Dendritic cell treated with granulocyte-macrophage colony-stimulating factor and Interleukin-4, amounts not matched to agents 40 ng/mL and 50 ng/mL, for 4 days (primary cell): Measurements from ENCODE around the gene FSHB.
"Not testable (repeated sequence)": the region's sequence is repeated elsewhere in the genome, so short reads cannot be mapped to it uniquely, and the experiment has no call there.

Source experiments
- H3K27ac Mint-ChIP-seq: one replicate; pipeline ENCODE4 v1.8.0; 2022; ENCODE audit warnings: mild to moderate bottlenecking, mixed read lengths
- H3K27me3 Mint-ChIP-seq: one replicate; pipeline ENCODE4 v1.8.0; 2022; ENCODE audit warnings: mild to moderate bottlenecking, mixed read lengths
- H3K36me3 Mint-ChIP-seq: one replicate; pipeline ENCODE4 v1.8.0; 2022; ENCODE audit warnings: low read depth, mixed read lengths
- H3K4me1 Mint-ChIP-seq: one replicate; pipeline ENCODE4 v1.8.0; 2022; ENCODE audit warnings: low read depth, mixed read lengths
- H3K4me3 Mint-ChIP-seq: one replicate; pipeline ENCODE4 v1.8.0; 2022; ENCODE audit warnings: mild to moderate bottlenecking, moderate library complexity, mixed read lengths
- H3K9me3 Mint-ChIP-seq: one replicate; pipeline ENCODE4 v1.8.0; 2022; ENCODE audit warnings: mixed read lengths
- intact Hi-C: fragments of 100-400 bp; cut with micrococcal nuclease; formaldehyde crosslinking; loops from one replicate; pipeline ENCODE4 v1.15.0; 2022

Gene FSHB

GRCh38 chr11:30230714-30231113 is at the start of gene FSHB:
Gene FSHB (plus strand): TSS chr11:30231014. CDS start chr11:30231903, 889 bp downstream.
- peaks cover 28% of the 10 kb centered on the region for H3K9me3 Mint-ChIP-seq
- intact Hi-C loops = no loop called here
- no peak within 1 kb of the TSS for H3K4me3 Mint-ChIP-seq
- H3K4me1 Mint-ChIP-seq = no peaks in the 10 kb centered on the region
- H3K36me3 Mint-ChIP-seq = no peaks in the 10 kb centered on the region
- H3K27me3 Mint-ChIP-seq = no peaks in the 10 kb centered on the region
- no peak within 1 kb of the TSS for H3K27ac Mint-ChIP-seq

DNA sequence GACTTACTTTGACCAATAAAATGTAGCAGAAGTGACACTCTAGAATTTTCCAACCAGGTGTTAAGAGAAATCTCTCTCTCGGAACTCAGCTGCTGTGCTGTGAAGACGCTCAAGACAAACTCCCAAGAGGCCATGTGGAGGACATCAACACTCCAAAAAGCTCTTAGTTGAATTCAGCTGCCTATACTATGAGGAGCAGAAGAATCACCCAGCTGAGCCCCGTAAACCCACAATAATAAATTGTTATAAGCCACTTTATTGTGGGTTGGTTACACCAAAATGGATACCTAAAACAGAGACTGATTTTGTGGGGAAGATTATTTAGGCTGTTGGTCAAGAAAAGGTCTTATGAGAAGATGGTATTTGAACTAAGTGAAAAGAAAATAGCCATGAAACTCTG is 44.1 kb upstream of the FSHB start:
- H3K36me3 Mint-ChIP-seq = no peaks in the 10 kb centered on the region
- H3K4me1 Mint-ChIP-seq = no peaks in the 10 kb centered on the region
- no peaks in the 10 kb centered on the region for H3K9me3 Mint-ChIP-seq
- no peak overlapping the region for H3K4me3 Mint-ChIP-seq
- H3K27me3 Mint-ChIP-seq = no peaks in the 10 kb centered on the region
- intact Hi-C loops = no loop called here
- no peak overlapping the region for H3K27ac Mint-ChIP-seq

DNA sequence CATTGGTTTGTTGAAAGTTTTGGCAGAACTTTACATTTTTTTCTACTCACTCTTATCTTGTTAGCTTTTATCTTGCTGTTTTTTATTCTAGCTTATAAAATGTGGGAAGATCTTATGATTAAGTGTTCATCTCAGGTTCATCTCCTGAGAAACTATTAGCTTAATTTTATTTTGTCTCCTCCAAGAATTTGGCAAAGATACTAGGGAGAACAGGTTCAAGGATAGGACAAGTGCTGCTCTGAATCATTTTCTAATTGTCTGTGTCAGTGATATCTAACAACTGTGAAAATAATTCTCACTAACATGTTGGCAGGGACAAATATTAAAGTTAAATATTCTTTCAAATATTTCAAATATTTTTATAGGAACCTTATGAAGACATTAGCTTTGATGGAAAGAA is 38.2 kb upstream of the FSHB start:
- Mint-ChIP-seq H3K4me3 (no peak overlapping the region), H3K4me1 (no peaks in the 10 kb centered on the region), H3K9me3 (no peaks in the 10 kb centered on the region), H3K27me3 (no peaks in the 10 kb centered on the region), H3K27ac (no peak overlapping the region), H3K36me3 (no peaks in the 10 kb centered on the region)
- intact Hi-C loops = loop anchor here (10.0 kb wide), 1 partner anchor 722 kb away; no protein-coding TSS in a partner anchor

- Mint-ChIP-seq H3K9me3 (no peaks in the 10 kb centered on the region), H3K27ac (no peak overlapping the region), H3K4me1 (no peaks in the 10 kb centered on the region), H3K27me3 (no peaks in the 10 kb centered on the region), H3K36me3 (no peaks in the 10 kb centered on the region), H3K4me3 (no peak overlapping the region)
- intact Hi-C loops = loop anchor here (10.0 kb wide), 1 partner anchor 718 kb away; no protein-coding TSS in a partner anchor
Observed at GRCh38 chr11:30196400-30197206, 34.2 kb upstream of the FSHB start.

- H3K9me3 Mint-ChIP-seq = no peaks in the 10 kb centered on the region
- intact Hi-C loops = loop anchor here (10.0 kb wide), 1 partner anchor 717 kb away; no protein-coding TSS in a partner anchor
- H3K27me3 Mint-ChIP-seq = no peaks in the 10 kb centered on the region
- H3K4me1 Mint-ChIP-seq = no peaks in the 10 kb centered on the region
- no peak overlapping the region for H3K4me3 Mint-ChIP-seq
- H3K36me3 Mint-ChIP-seq = no peaks in the 10 kb centered on the region
- no peak overlapping the region for H3K27ac Mint-ChIP-seq
Observed at GRCh38 chr11:30197869-30198268, 32.9 kb upstream of the FSHB start.

DNA sequence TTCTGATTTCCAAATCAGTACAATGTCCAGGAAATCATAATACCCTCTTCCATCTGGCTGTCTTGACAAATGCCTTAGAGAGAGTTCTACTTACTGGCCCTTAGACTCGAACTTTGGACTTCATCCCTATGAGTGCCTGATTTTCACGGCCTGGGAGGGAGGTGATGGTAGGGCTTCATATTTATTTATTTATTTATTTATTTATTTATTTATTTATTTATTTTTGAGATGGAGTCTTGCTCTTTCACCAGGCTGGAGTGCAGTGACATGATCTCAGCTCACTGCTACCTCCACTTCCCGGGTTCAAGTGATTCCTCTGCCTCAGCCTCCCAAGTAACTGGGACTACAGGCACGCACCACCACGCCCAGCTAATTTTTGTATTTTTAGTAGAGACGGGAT is 27.8 kb upstream of the FSHB start:
- H3K27ac Mint-ChIP-seq, intact Hi-C loops, H3K4me3 Mint-ChIP-seq, H3K36me3 Mint-ChIP-seq, H3K27me3 Mint-ChIP-seq, H3K9me3 Mint-ChIP-seq, H3K4me1 Mint-ChIP-seq: not testable (repeated sequence)

DNA sequence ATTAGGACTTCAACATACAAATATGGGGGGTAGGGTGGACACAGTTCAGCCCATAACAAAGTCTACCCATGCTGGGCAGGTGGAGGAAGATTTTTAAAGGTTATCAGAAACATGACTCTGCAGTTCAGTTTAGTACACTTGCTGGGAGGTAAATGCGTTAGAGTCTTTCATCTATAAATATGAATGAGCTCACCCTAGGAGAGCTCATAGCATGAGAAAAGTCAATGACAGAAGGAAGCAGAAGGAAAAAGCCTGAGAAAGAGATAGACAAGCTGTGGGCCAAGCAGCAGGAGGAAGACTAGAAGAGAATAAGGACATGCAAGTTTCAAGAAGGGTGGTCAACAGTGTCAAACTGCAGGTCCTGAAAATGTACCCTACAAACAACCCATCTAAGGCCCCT is 27.0 kb upstream of the FSHB start:
- H3K36me3 Mint-ChIP-seq = no peaks in the 10 kb centered on the region
- intact Hi-C loops = no loop called here
- no peaks in the 10 kb centered on the region for H3K4me1 Mint-ChIP-seq
- no peaks in the 10 kb centered on the region for H3K9me3 Mint-ChIP-seq
- no peak overlapping the region for H3K27ac Mint-ChIP-seq
- no peaks in the 10 kb centered on the region for H3K27me3 Mint-ChIP-seq
- H3K4me3 Mint-ChIP-seq = no peak overlapping the region

DNA sequence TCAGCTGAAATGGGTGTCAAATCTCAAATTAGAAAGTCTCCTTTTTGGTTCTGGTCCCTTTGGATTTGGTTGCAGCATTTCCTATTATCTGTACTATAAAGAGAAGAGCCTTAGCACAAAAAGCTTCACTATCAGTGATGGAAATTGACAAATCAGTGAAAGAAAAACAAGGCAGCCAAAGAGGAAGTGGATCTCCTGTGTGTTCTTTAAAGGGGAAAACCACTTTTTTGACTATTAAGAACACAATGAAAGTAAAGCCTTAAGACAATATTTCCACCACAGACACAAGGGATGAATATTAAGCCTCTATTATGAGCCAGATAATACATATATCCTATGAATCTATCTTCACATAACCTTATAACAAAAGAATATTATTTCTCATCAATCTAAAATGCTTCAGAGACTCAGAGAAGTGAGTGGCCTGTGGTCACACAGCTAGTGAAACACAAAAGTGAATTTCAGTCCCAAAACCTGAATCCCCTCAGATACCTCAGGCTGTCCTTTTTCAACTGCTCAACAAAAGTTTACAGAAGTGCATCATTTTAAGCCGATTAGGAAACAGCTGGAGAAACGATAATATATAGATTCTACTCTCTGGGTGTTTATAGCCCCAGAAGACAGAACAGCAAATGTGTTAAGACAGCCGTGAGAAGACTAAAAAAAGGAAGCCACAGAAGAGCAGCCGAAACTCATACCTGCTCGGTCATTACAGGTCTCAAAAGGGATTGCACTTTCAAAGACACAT is 24.4 kb upstream of the FSHB start:
- Mint-ChIP-seq H3K27me3 (no peaks in the 10 kb centered on the region), H3K36me3 (no peaks in the 10 kb centered on the region), H3K4me3 (no peak overlapping the region), H3K27ac (no peak overlapping the region), H3K4me1 (no peaks in the 10 kb centered on the region), H3K9me3 (no peaks in the 10 kb centered on the region)
- intact Hi-C loops = no loop called here

DNA sequence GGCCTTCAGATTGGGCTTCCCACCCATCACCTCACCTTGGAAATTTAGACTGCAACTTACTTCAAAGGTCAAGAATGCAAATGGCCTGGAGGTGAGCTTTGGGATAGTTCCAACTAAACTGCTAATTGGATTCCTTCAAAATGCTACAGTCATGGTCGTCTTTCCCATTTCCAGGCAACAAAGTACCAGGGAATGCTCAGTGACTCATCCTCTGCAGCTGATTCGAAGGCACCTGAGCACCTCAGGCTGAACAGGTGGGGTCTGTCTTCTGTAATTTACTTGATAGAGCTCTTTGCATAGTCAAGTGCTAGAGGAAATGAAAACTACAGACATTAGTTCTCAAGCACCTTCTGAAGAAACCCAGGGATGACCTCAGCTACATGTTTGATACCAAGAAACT is 20.5 kb upstream of the FSHB start:
- intact Hi-C loops = no loop called here

DNA sequence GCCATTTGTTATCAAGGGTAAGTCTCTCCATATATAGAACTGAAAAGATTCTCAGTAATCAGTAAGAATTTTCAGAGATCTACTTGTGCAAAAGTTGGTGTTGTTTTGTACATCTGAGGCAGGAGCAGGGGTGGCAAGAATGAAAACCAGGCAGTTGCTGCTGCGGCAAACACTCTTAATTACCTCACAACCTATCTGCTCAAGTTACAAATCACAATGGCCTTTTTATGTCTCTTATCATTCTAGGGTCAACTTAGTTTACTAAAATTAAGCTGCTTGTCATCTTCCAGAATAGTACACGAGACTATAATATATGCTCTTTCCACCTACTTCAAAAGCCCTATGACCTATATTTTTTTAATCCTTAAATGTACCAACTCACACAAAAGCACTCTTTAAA is 14.3 kb upstream of the FSHB start:
- H3K27ac Mint-ChIP-seq = no peak overlapping the region
- no peak overlapping the region for H3K4me3 Mint-ChIP-seq
- H3K9me3 Mint-ChIP-seq = no peaks in the 10 kb centered on the region
- intact Hi-C loops = no loop called here
- no peaks in the 10 kb centered on the region for H3K4me1 Mint-ChIP-seq
- no peaks in the 10 kb centered on the region for H3K36me3 Mint-ChIP-seq
- no peaks in the 10 kb centered on the region for H3K27me3 Mint-ChIP-seq

More for the DNA sequence above, 20.5 kb upstream of the FSHB start:
- no peak overlapping the region for H3K27ac Mint-ChIP-seq
- no peak overlapping the region for H3K4me3 Mint-ChIP-seq
- no peaks in the 10 kb centered on the region for H3K27me3 Mint-ChIP-seq
- H3K36me3 Mint-ChIP-seq = no peaks in the 10 kb centered on the region
- H3K9me3 Mint-ChIP-seq = no peaks in the 10 kb centered on the region
- H3K4me1 Mint-ChIP-seq = no peaks in the 10 kb centered on the region

DNA sequence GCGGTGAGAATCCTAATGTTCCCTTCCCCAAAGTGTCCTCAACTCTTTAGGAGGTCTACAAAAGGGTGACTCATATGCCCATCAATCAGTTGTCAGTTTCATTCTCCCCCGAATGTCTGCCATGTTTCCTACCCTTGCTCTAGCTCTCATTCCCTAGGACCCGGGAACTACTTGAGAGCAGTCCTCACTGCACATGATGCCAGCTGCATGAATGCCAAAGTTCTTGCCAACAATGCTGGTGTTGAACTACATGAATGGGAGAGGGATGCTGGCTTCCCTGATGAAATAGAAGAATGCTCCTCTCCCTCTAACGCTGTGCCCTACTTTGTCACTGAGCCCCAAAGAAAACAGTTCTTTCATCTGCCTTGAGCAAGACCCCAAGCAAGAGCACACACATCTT is 12.5 kb upstream of the FSHB start:
- intact Hi-C loops = no loop called here
- Mint-ChIP-seq H3K36me3 (no peaks in the 10 kb centered on the region), H3K9me3 (no peaks in the 10 kb centered on the region), H3K27me3 (no peaks in the 10 kb centered on the region), H3K27ac (no peak overlapping the region), H3K4me3 (no peak overlapping the region), H3K4me1 (no peaks in the 10 kb centered on the region)

DNA sequence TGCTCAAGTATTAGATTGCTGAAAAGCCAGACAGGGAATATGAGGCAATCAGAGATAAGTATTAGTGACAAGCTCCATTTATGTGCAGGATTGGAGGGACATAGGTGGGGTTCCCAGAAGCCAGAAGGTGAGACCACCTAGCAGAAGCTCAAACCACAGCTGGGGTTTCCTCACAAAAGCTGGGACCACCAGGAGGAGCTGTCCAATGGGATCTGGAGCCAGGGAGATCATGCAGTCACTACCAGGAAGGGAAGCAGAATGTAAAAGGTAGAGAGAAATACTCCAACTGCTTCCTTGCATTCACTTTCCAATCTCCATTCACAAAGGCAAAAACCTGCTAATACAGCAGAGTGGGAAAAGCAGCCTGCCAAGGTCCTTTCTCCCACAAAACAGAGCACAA is 5.2 kb upstream of the FSHB start:
- intact Hi-C loops = no loop called here
- Mint-ChIP-seq H3K9me3 (peaks cover 28% of the 10 kb centered on the region), H3K36me3 (no peaks in the 10 kb centered on the region), H3K4me1 (no peaks in the 10 kb centered on the region), H3K27ac (no peak overlapping the region), H3K4me3 (no peak overlapping the region), H3K27me3 (no peaks in the 10 kb centered on the region)

GRCh38 chr11:30228323-30228884 is 2.4 kb upstream of the FSHB start:
- Mint-ChIP-seq H3K36me3 (no peaks in the 10 kb centered on the region), H3K27ac (no peak overlapping the region), H3K27me3 (no peaks in the 10 kb centered on the region), H3K4me1 (no peaks in the 10 kb centered on the region), H3K9me3 (peaks cover 28% of the 10 kb centered on the region), H3K4me3 (no peak overlapping the region)
- intact Hi-C loops = no loop called here

GRCh38 chr11:30239025-30239424 is 8.2 kb downstream of the FSHB start:
- intact Hi-C loops = no loop called here
- no peak overlapping the region for H3K4me3 Mint-ChIP-seq
- no peaks in the 10 kb centered on the region for H3K27me3 Mint-ChIP-seq
- H3K36me3 Mint-ChIP-seq = no peaks in the 10 kb centered on the region
- H3K27ac Mint-ChIP-seq = no peak overlapping the region
- no peaks in the 10 kb centered on the region for H3K4me1 Mint-ChIP-seq
- no peaks in the 10 kb centered on the region for H3K9me3 Mint-ChIP-seq
